OCI-LY1 (cell line): ENCODE results near the gene MCC.

Source experiments
- H2AFZ ChIP-seq: fragments of 200-600 bp; sonication (generic), shearing (Covaris generic); 2 replicates; pipeline ENCODE4 v1.6.0; 2014; ENCODE audit warnings: antibody characterized with exemption, mild to moderate bottlenecking, low read length
- H3F3A ChIP-seq: fragments of 200-600 bp; sonication (generic), shearing (Covaris generic); 2 replicates; pipeline ENCODE4 v1.6.0; 2014; ENCODE audit warnings: mild to moderate bottlenecking, antibody characterized with exemption, low read length, moderate library complexity; ENCODE audit not compliant: insufficient read depth
- H3K27ac ChIP-seq: fragments of 200-600 bp; sonication (generic); 2 replicates; pipeline ENCODE4 v1.5.1; 2014; ENCODE audit warnings: low read length, mixed run types, mild to moderate bottlenecking, low read depth; ENCODE audit not compliant: poor library complexity, severe bottlenecking
- H3K27me3 ChIP-seq: fragments of 200-600 bp; sonication (generic); 2 replicates; pipeline ENCODE4 v1.6.0; 2014; ENCODE audit warnings: antibody characterized with exemption, mild to moderate bottlenecking, low read length, moderate library complexity; ENCODE audit not compliant: insufficient read depth
- H3K36me3 ChIP-seq: fragments of 200-600 bp; sonication (generic); 2 replicates; pipeline ENCODE4 v1.6.1; 2014; ENCODE audit warnings: mild to moderate bottlenecking, antibody characterized with exemption, low read length, moderate library complexity, mixed read lengths; ENCODE audit not compliant: insufficient read depth
- H3K4me1 ChIP-seq: fragments of 200-600 bp; sonication (generic); 2 replicates; pipeline ENCODE4 v1.5.1; 2014; ENCODE audit warnings: mild to moderate bottlenecking, low read length, moderate library complexity; ENCODE audit not compliant: insufficient read depth, severe bottlenecking
- H3K4me2 ChIP-seq: fragments of 200-600 bp; sonication (generic), shearing (Covaris generic); 2 replicates; pipeline ENCODE4 v1.6.1; 2014; ENCODE audit warnings: low read length
- H3K4me3 ChIP-seq: fragments of 200-600 bp; sonication (generic); 2 replicates; pipeline ENCODE4 v1.5.1; 2014; ENCODE audit warnings: low read length, low read depth, mild to moderate bottlenecking, mixed read lengths; ENCODE audit not compliant: poor library complexity, severe bottlenecking
- H3K79me2 ChIP-seq: fragments of 200-600 bp; shearing (Covaris generic); 2 replicates; pipeline ENCODE4 v1.6.1; 2016; ENCODE audit warnings: mixed run types, low read length, mixed read lengths; ENCODE audit not compliant: insufficient read depth
- H3K9ac ChIP-seq: fragments of 200-600 bp; sonication (generic), shearing (Covaris generic); 2 replicates; pipeline ENCODE4 v1.6.1; 2014; ENCODE audit warnings: mild to moderate bottlenecking, low read length, mixed read lengths
- H3K9me2 ChIP-seq: fragments of 200-600 bp; sonication (generic), shearing (Covaris generic); 2 replicates; pipeline ENCODE4 v1.6.1; 2014; ENCODE audit warnings: low read depth, mild to moderate bottlenecking, low read length, mixed read lengths
- H3K9me3 ChIP-seq: fragments of 200-600 bp; shearing (Covaris generic); 2 replicates; pipeline ENCODE4 v1.6.1; 2014; ENCODE audit warnings: low read length, mixed read lengths
- H4K20me1 ChIP-seq: fragments of 200-600 bp; sonication (generic), shearing (Covaris generic); 2 replicates; pipeline ENCODE4 v1.6.0; 2016; ENCODE audit warnings: mild to moderate bottlenecking, low read length; ENCODE audit not compliant: insufficient read depth
- EZH2 ChIP-seq: fragments of 200-600 bp; sonication (generic), shearing (Covaris generic); IDR thresholded peaks from 2 replicates; pipeline ENCODE4 v1.8.0; 2017; ENCODE audit warnings: borderline replicate concordance, mixed run types, mild to moderate bottlenecking, antibody characterized with exemption, low read length, moderate library complexity, mixed read lengths
- TF ChIP-seq, protein P1 (sequence below): fragments of 200-600 bp; sonication (generic), shearing (Covaris generic); IDR thresholded peaks from 2 replicates; pipeline ENCODE4 v1.5.1; 2017; ENCODE audit warnings: mild to moderate bottlenecking, antibody characterized with exemption, low read length, moderate library complexity, mixed read lengths

Gene MCC

DNA sequence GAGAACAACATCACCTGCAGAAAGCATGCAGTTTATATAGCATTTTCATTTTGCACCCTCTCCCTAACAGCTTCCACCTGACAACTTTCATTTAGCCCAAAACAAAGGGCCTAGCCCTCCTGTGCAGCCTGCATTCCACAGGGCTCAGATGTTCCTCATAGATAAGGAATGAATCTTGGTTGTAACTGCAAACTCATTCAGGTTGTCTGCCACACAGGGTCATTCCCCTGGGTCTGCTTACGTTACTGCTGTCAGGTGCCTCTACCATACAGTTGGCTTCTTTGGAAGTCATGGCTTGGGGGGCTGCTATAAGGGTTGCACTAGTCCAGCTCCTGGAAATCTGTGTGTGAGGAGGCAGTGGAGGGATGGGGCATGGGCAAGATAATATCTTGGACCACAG lies 514.3 kb downstream of the MCC start:
- H4K20me1 ChIP-seq = no peaks in the 10 kb centered on the region
- no peak overlapping the region for H3K27ac ChIP-seq
- TF ChIP-seq, protein P1, sequence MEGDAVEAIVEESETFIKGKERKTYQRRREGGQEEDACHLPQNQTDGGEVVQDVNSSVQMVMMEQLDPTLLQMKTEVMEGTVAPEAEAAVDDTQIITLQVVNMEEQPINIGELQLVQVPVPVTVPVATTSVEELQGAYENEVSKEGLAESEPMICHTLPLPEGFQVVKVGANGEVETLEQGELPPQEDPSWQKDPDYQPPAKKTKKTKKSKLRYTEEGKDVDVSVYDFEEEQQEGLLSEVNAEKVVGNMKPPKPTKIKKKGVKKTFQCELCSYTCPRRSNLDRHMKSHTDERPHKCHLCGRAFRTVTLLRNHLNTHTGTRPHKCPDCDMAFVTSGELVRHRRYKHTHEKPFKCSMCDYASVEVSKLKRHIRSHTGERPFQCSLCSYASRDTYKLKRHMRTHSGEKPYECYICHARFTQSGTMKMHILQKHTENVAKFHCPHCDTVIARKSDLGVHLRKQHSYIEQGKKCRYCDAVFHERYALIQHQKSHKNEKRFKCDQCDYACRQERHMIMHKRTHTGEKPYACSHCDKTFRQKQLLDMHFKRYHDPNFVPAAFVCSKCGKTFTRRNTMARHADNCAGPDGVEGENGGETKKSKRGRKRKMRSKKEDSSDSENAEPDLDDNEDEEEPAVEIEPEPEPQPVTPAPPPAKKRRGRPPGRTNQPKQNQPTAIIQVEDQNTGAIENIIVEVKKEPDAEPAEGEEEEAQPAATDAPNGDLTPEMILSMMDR = no peak
- no peak for TF ChIP-seq EZH2
- peaks cover 27% of the 10 kb centered on the region for H3K4me1 ChIP-seq
- H3F3A ChIP-seq = no peaks in the 10 kb centered on the region
- no peak overlapping the region for H2AFZ ChIP-seq
- no peak overlapping the region for H3K9ac ChIP-seq
- no peaks in the 10 kb centered on the region for H3K9me2 ChIP-seq
- no peak overlapping the region for H3K4me3 ChIP-seq
- H3K36me3 ChIP-seq = peaks cover 6% of the 10 kb centered on the region
- H3K9me3 ChIP-seq = no peaks in the 10 kb centered on the region
- peaks cover 20% of the 10 kb centered on the region for H3K79me2 ChIP-seq
- no peak overlapping the region for H3K4me2 ChIP-seq
- H3K27me3 ChIP-seq = no peaks in the 10 kb centered on the region

- Histone ChIP-seq H3K9ac (no peak overlapping the region), H3K9me3 (no peaks in the 10 kb centered on the region), H3F3A (no peaks in the 10 kb centered on the region), H3K4me1 (peaks cover 25% of the 10 kb centered on the region), H3K79me2 (peaks cover 11% of the 10 kb centered on the region), H3K9me2 (no peaks in the 10 kb centered on the region), H4K20me1 (no peaks in the 10 kb centered on the region), H3K27me3 (no peaks in the 10 kb centered on the region), H2AFZ (no peak overlapping the region), H3K36me3 (peaks cover 2% of the 10 kb centered on the region), H3K27ac (no peak overlapping the region), H3K4me3 (no peak overlapping the region), H3K4me2 (no peak overlapping the region)
- TF ChIP-seq, protein P1 = no peak
- TF ChIP-seq EZH2 = no peak
Measured at GRCh38 chr5:112973036-112973435, 515.2 kb downstream of the MCC start.
